GM18951 (cell line): Measurements from ENCODE around the gene BMP6.

Experiments used
- POLR2A ChIP-seq: IDR thresholded peaks from 4 replicates; pipeline ENCODE4 v1.6.1; 2011; ENCODE audit warnings: mild to moderate bottlenecking; ENCODE audit not compliant: insufficient read length, insufficient read depth; ENCODE audit errors: extremely low read depth
- in situ Hi-C: fragments of 300-500 bp; cut with MboI; formaldehyde crosslinking; loops from one replicate; pipeline ENCODE4 v1.12.0; 2022; ENCODE audit warnings: low sequenced_read_pairs, mixed read lengths, inconsistent platforms; ENCODE audit not compliant: unreplicated experiment

The BMP6 gene

DNA sequence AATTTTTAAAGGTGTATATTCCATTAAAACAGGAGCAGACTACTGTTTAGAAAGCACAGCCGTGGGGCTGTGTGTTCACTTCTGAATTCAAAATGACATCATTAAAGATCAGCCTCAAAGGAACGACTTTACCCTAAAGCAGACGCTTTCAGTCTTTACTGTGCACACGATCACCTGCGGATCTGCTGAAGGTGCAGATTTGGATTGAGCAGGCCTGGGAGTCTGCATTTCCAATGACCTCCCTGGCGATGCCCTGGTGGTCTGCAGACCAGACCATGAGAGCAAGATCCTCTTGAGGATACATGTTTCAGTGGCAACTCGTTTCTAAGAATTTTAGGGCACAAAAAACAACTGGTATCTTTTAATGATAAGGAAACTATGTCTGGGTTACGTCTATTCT is 157.5 kb downstream of the BMP6 start:
- TF ChIP-seq POLR2A, result no peak
- in situ Hi-C loops, result no loop called here

DNA sequence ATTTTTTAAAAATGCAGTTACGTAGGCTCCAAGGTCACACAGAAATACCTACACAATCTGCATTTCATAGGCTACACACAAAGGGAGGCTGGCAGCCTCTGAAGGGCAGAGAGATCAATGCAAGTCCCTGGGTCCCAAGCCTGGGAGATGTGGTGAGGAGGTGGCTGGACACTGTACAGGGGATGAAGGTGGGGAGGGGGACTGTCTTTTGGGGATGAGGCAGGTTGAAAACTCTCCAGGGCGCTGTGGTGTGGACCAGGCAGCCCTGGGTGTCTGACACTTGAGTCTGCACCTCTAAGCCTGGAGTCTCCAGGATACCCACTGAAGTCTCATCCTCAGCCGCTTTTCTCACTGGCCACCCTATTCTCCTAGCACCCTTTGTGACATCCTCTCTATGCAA is 160.2 kb downstream of the BMP6 start:
- in situ Hi-C loops, result no loop called here
- peak; percentile 20 for TF ChIP-seq POLR2A

DNA sequence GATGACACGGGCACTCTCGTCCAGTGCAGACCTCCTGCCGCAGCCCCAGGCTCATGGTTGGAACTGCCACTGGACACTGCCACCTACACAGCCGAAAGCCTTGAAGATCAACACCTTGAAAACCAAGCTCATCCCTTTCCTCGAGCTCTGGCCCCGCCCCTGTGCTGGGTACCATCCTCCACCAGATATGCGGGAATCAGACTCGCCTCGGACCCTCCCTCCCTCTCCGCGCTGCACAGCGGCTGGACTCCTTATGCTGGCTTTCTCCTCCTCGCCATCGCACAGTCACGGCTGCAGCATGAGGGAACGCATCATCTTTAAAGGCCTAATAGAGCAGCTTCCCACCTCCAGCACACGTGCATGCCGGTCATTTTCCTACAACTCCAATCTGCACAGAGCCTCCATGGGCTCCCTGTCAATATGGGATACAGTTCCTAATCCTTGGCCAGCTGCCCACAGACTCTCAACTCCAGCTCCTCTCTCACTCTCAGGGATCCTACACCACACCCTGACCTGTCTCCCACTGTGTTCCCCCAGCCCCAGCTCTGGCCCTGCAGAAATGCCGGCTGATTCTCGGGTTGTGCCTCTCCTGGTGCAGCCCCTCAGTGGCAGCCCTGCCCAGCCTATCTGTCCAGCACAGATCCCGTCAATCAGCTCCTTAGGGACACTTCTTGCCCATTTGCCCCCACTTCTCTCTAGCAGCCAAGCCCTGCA is 161.5 kb downstream of the BMP6 start:
- peak; percentile 47 for TF ChIP-seq POLR2A
- in situ Hi-C loops, result no loop called here

DNA sequence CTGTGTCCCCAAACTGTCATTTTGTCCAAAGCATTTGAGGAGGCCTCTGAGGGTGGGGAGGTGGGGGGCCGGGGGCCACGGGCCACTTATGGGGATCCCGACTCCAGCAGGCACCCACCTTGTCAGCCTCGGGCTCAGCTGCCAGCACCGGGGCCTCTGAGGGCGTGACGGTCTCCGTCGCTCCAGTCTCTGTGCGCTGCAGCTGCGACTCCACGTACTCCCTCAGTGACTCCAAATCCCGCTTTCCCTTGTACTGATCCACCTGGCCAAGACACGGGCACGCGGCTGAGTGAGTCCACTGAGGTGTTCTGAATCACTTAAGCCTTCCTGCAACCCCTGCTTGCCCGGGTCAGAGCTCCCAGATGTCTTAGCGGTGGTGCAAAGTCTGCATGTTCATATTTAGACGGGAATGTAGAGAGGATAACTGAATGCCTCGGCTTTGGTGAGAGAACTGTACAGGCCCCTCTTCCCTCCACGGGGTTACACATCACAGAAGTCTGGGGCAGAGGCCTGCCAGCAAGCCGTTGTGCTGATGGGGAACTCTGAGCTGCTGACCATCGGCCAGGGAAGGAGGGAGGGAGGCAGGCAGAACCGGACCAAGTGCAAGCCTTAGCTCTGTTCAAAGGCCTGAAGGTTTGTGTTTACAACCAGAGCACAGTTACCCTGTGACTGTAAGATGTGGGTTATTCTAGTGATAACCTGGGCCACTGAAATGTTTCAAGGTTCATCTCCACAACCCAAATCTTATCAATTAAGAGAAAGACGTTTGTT is 162.9 kb downstream of the BMP6 start:
- in situ Hi-C loops, result no loop called here
- TF ChIP-seq POLR2A, result no peak

DNA sequence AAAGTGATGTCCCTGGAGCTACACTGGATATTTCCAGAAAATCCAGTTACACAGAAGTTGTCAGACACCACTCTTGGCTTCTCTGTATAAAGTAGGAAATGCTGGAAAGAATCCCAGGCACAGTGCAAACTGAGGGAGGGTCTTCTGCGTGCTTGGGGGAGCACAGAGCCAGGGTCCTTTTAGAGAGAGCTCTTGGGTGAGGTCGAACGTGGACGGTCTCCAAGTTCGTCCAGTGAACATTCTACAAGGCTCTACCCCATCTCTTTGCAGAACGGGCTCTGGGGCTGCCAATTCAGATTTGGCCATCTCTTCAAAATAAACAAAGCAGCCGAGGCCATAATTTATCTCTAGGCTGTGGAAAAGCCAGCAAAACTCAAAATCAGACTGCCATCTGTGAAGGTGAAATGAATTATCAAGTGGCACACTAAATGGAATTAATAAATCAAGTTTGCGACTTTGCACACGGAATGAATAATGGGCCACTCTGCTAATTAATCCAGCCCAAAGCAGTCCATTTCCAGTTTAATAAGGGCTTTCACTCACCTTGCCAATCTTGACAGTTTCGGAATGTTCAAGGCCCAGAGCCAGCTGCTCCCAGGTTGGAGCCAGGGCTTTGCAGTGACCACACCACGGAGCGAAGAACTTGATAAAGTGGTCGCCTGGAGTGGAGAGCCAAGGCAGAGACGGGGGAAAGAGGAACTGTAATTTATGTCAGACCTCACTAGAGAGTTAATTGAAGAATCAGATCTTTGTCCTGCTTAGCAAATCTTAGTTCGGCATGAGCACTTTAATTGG is 165.4 kb downstream of the BMP6 start:
- TF ChIP-seq POLR2A, result no peak
- in situ Hi-C loops, result loop anchor here (10.0 kb wide), 1 partner anchor 104 kb away; no protein-coding TSS in a partner anchor

DNA sequence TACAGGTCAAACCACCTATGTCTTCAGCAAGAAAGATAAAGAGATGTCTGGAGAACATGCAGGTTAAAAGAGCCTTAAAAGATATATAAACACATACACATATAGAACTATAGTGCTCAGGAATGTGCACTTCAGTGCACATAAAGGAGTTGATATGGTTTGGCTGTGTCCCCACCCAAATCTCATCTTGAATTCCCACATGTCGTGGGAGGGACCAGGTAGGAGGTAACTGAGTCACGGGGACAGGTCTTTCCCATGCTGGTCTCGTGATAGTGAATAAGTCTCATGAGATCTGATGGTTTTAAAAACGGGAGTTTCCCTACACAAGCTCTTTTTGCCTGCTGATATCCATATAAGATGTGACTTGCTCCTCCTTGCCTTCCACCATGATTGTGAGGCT is 166.5 kb downstream of the BMP6 start:
- in situ Hi-C loops, result loop anchor here (10.0 kb wide), 1 partner anchor 102 kb away; no protein-coding TSS in a partner anchor
- TF ChIP-seq POLR2A, result peak; percentile 16

DNA sequence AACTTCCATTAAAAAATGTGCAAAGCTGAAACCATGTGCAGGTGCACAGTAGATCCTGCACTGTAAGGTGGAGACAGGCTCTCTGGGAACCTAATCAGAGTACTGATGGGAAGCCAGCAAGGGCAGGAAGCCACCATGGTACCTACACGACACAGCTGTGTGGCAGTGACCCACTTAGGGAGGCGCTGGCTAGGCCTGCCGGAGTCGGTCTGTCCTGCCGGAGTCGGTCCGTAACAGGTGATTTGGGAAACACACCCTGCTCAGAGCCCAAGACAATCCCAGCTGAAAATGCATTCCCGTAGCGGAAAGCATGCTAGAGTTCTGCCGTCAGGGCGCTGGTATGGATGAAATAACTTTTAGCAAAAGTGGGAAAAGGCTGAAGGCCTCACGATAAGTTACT is 167.4 kb downstream of the BMP6 start:
- in situ Hi-C loops, result loop anchor here (10.0 kb wide), 1 partner anchor 101 kb away; no protein-coding TSS in a partner anchor
- TF ChIP-seq POLR2A, result no peak

DNA sequence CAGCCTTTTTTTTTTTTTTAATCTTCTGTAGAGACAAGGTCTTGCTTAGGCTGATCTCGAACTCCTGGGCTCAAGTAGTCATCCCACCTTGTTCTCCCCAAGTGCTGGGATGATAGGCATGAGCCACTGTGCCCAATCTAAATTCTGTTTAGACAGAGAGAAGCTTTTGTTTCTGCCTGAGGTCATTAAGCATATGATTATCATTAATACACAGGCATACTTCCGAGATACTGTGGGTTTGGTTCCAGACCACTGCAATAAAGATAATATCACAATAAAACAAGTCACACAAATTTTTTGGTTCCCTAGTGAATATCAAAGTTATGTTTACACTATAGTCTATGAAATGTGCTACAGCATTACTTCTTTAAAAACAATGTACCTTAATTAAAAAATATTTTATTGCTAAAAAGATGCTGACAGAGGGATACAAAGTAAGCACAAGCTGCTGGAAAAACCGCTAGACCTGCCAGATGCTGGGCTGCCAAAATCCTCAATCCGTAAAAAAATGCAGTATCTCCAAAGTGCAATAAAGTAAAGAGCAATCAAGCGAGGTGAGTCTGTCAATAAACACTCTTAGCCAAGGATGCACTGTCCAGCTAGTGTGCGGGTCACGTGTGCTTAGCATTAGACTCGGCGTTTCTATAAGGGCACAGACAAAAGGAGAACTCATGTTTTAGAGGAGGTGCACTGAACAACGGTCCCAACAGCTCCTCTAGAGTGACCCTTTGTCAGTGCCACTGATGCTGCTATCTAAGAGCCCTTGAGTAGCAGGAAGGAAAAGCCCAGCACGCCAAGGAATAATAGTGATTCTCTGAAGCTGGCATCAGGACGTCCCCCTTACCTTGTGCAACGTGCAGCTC is 168.6 kb downstream of the BMP6 start:
- in situ Hi-C loops, result loop anchor here (10.0 kb wide), 1 partner anchor 100 kb away; no protein-coding TSS in a partner anchor
- no peak for TF ChIP-seq POLR2A

DNA sequence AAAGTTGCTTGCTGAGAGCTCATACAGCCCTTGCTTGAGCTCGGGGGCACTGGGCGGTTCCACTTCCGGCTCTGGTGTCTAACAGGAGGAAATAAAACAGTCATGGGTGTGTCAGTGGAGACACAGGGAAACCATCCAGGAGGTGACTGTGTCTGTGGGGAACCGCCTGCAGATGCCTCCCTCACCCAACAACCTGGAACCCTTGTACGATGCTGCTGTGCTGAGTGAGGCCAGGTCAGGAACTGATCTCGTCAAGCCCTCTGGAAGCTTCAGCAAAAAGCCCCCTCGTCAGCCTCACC is 169.2 kb downstream of the BMP6 start:
- in situ Hi-C loops, result loop anchor here (10.0 kb wide), 1 partner anchor 100 kb away; no protein-coding TSS in a partner anchor
- TF ChIP-seq POLR2A, result peak; percentile 2

DNA sequence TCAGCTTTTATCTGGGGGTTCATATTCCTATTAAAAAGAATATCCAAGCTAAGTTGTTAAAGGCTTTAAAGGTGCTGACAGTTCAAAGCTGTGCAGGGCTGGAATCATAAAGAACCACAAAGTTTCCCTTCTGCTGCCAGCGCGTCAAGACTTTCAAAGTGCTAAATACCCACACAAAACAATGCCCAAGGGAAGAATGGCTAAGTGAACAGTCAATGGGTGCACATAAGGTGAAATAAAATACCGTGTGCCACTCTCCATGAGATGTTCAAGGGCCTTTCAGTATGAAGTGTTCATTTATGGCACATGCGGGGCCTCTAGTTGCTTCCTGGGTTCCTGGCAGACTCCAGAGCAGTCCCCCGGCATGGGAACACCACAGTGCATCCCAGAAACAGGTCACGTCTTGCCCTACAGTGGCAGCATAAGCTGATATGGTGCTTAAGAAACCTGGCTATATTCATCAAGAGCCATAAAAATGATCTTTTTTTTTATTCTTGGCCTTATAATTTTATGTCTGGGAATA is 170.6 kb downstream of the BMP6 start:
- TF ChIP-seq POLR2A, result no peak
- in situ Hi-C loops, result loop anchor here (10.0 kb wide), 1 partner anchor 98 kb away; no protein-coding TSS in a partner anchor

DNA sequence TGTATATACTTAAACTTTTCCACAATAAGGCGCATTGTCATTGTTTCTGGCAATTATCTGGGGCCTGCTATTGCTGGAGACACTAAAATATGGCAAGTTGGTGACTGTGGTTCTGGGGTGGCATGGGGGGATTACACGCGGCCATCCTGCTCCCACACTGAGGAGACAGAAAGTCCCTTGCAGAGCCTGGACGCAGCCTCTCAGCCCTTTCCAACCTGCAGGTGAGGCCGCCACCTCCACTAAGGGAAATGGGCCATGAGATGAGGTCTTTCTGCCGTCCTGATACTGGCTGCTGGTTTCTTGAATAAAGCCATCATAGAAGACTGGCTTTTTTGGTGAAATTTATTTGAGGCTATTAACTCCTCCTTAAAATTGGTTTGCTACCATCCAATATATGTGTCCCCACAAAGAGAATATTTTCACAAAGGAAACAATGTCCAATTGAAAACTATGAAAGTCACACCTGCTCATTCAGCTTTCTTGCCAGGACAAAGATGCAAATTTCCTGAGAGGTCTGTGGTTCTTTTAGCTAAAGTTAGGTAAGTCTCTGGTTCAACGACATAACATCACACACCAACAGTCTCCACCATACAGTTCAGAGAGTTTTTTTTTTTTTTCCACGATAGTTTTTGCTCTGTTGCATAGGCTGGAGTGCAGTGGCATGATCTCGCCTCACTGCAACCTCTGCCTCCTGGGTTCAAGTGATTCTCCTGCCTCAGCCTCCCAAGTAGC is 171.7 kb downstream of the BMP6 start:
- in situ Hi-C loops, result loop anchor here (10.0 kb wide), 1 partner anchor 97 kb away; no protein-coding TSS in a partner anchor
- TF ChIP-seq POLR2A, result peak; percentile 25

DNA sequence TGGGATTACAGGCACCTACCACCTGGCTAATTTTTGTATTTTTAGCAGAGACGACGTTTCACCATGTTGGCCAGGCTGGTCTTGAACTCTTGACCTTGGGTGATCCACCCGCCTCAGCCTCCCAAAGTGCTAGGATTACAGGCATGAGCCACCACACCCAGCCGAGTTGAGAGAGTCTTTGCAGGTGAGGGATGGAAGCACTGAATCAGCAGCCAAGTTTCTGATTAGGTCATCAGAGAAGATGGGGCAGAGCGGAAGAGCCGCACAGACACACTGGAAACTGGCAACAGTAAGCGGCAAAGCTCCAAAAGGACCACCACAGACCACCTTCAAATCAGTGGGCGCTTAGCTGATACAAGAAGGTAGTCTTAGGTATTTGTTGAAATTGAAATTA is 172.3 kb downstream of the BMP6 start:
- in situ Hi-C loops, result loop anchor here (10.0 kb wide), 1 partner anchor 97 kb away; no protein-coding TSS in a partner anchor
